SIG-M5 treated with dmso at 0.1 percent for 504 hours (cell line): ENCODE data around the gene SLC6A14.

ENCODE experiments used
- DNase-seq: peaks from one replicate; lab custom pipeline; 2025; ENCODE audit not compliant: unreplicated experiment; lab: John Stamatoyannopoulos, UW

SLC6A14 gene

DNA sequence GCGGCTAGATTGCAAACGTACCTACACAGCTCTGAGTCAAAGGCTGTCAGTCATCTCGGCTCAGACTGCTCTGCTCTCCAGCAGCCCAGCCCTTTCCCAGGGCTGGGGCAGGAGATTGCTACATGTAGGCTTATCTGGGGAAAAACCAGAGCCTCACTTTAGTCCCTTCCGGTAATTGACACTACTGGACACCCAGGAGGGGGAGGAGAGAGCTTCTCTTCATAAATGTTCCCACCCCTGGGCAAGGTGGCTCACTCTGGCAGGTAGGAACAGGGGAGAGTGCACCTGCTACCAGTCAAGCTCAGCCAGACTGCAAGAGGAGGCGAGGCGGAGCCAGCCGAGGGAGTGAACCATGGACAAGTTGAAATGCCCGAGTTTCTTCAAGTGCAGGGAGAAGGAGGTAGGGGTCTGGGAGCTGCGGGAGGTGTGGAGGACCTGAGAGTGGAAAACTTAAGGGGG lies at the start of gene SLC6A14:
SLC6A14 (plus strand) TSS at position 249 of the 459 bp plus-strand sequence; CDS start at position 353, 104 bp downstream.
- DNase-seq: no peak

DNA sequence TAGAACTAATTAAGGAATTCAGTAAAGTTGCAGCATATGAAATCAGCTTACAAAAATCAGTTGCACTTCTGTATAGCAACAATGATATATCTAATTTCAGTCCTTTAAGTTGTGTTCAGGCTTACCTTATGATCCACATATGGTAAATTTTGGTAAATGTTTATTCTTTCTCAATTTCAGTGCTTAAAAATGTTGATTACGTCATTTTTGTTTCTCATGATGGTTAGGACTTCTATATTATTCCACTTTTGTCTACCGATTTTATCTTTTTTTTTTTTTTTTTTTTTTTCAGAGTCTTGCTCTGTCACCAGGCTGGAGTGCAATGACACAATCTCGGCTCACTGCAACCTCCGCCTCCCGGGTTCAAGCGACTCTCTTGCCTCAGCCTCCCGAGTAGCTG lies 40.7 kb upstream of the SLC6A14 start:
- DNase-seq: no peak

GRCh38 chrX:116399681-116400080 lies 36.7 kb upstream of the SLC6A14 start:
- DNase-seq: no peak

DNA sequence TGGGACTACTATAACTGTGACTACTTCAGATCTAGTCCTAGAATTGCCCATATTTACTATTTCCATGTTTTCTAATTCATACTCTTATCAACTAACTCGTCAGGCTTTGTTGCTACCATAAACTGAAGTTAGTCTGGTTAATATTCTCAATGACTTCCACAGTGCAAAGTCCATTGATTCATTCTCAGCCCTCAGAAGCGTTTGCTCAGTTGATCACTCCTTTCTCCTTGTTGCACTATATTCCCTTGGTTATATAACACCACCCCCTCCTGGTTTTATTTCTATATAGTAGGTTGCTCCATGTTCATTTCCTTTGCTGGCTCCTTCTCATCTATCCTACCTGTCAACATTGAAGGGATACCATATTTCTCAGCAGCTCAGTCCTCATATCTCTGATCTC lies 27.2 kb upstream of the SLC6A14 start:
- no peak for DNase-seq

DNA sequence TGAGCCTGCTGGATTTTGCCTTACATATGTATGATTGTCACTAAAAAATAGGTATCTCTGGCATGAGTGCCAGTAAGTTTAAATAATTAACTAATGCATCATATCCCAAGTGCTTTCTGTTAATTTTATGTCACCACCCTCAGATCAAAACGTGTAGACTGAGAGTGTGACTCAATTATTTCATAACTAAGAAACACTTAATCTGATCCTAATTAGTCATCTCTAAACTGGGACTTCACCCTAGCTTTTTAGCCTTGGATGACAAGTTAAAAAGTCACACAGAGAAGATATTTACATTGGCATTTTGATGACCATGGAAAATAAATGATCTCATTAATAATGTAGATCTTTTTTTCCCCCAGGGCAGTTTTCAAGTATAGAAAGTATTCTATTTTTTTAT lies 23.1 kb upstream of the SLC6A14 start:
- DNase-seq: no peak

DNA sequence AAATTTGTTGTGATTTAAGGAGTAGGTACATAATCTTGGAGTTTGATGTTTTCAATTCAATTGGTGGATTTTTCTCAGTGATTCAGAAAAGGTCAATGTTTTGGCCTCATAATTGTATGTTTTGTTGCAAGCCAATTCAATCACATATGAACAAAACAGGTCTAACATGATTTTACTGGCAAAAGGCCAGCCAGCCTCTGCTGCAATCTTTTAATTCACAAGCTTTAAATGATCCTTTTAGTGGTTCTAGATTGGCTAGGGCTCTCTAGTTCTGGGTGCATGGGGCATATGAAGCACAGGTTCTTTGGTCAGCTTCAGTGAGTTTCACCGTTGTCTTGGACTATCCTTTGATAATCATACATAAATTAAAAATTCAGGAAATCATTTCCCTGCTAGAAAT lies 19.2 kb upstream of the SLC6A14 start:
- DNase-seq: no peak

- DNase-seq: no peak
These were observed 18.4 kb upstream of the SLC6A14 start for GRCh38 chrX:116417968-116418367.

DNA sequence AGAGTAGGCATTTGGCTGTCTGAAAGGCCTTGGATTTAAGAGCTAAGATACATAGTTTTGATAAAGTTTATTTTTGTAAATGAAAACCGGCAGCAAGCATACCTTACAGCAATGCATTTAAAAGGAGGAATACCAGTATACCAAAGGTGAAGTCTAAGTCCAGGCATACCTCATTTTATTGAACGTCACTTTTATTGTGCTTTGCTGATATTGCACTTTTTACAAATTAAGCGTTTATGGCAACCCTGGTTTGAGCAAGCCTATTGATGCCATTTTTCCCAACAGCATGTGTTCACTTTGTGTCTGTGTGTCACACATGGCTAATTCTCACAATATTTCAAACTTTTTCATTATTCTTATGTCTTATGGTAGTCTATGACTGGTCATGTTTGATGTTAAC lies 8.4 kb upstream of the SLC6A14 start:
- no peak for DNase-seq

GRCh38 chrX:116435597-116435996 lies 809 bp upstream of the SLC6A14 start:
- no peak for DNase-seq

DNA sequence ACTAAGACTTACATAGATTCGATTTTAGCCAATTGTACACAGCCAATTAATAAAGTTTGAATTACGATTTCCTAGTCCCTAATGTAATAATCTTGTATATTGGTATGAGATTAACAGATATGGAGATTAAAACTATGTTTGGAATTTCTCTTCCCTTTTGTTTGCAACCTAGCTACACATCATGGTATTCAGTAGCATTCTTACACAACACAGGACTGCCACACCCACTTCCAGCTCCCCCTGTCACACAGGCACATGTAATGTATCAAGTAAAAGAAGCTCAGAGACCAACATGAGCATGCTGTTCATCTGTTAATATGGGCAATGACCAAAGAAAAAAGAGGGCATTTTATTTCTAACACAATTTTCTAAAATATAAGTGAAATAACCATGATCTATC lies 12.8 kb downstream of the SLC6A14 start:
- no peak for DNase-seq

DNA sequence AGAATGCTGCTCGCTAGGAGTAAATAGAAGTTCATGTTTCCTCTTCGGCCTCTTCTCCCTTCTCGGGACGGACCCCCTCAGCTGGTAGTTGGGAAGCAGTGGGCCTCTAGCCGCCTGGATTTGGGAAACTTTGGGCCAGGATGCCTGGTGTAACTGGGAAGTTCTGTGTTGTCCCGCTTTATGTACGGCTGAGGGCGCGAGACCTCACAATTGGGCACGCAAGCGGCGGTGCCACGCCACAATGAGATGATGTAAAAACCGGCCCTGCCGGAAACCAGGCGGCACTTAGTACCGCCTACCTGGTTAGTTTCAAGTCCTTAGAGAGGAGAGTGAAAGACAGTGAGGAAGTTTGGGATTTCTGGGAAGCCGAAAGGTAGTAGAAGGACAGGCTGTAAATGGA lies 26.4 kb downstream of the SLC6A14 start, which contains the start of gene CT83:
CT83 (minus strand) TSS at position 155 of the 400 bp plus-strand sequence; CDS start at position 35, 120 bp downstream.
- no peak for DNase-seq

- no peak for DNase-seq
These were observed 43.7 kb downstream of the SLC6A14 start for GRCh38 chrX:116480059-116480458.

DNA sequence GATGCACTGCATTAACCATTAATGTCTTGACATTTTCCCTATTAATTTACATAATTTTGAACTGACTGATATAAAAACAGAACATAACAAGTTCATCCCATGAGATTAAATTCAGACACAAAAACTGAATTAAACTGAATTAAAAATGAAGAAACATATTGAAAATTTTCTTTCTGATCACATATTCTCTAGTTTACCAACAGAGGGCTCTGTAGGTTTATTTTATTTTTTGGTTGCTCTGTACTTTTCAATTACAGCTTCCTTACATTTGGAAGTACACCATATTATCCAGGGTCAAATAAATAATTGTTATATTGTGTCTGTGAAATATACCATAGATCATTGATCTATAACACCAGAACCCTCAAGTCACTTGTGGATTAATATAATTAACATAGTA lies 53.7 kb downstream of the SLC6A14 start:
- DNase-seq: peak; percentile 4

- DNase-seq: no peak
These were observed 56.9 kb downstream of the SLC6A14 start for GRCh38 chrX:116493271-116493670.

DNA sequence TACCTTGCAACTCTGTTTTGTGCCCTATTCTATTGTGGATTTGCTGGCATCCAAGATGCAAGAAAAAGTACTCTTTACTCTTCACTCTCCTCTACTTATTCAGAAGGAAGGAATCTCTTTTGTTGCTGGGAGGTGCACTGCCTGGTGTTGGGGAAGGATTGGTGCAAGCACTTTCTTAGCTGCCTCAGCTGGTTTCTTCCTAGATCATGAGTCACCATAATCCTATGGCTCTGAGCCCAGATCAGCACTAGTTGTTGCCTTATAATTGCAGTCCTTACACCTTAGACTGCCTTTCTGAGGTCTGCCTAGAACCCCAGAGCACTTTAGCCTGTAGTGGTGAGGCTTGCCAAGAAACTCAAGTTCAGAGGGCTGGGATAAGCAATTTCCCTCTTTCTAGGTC lies 63.4 kb downstream of the SLC6A14 start:
- no peak for DNase-seq
